Activated CD4-positive, alpha-beta T cell treated with anti-CD3 and anti-CD28 coated beads, Interleukin-2, amount 50 U/mL, for 16 hours (primary cell): ENCODE data around the gene PTPN14.
A peak's percentile ranks its signal among the peaks of the same experiment; 100 is the strongest.
"Not testable (repeated sequence)": the region's sequence is repeated elsewhere in the genome, so short reads cannot be mapped to it uniquely, and the experiment has no call there.

ENCODE experiments used
- DNase-seq: peaks from one replicate; pipeline ENCODE4 v3.0.0-alpha.2; 2020

PTPN14 gene

DNA sequence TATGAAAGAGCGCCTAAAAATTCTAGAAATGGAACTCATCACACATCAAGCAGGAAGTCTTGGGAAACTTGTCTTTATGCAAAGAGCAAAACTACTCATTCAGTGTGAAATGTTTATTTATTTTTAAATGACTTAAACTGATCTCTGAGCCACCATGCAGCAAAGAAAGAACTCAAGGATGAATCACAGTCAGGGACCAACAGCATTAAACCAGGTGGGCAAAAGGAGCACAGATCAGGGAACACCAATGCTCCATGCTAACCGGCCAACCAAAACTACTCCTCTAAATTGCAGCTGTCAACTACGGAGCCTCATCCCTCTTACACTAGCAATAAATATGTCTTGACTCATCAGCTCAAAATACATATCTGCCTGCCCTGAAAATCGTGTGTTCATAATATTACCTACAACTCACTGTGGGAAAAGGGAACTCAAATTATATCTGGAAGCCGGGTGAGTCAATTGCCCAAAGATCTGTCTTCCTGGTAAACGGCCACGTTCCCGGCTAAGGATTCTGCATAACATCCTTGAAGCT, 129.2 kb downstream of the PTPN14 start:
- no peak for DNase-seq

DNA sequence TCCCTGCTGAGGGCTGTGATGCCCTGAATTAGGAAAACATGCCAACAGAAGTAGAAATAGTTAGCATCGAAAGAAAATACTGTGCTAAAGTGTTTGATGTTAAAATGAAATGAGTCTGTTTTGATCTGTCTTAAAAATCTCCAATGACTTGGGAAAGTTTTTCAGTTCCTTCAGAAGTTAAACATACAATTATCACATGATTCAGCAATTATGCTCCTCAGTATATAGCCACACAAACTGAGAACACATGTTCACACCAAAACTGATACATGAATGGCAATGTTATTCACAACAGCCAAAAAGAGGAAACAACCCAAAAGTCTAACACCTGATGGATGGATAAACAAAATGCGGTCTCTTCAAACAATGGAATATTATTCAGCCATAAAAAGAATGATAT, 130.6 kb downstream of the PTPN14 start:
- no peak for DNase-seq

GRCh38 chr1:214420341-214420740, 131.1 kb downstream of the PTPN14 start:
- no peak for DNase-seq

- no peak for DNase-seq
Observed at GRCh38 chr1:214419650-214420049, 131.8 kb downstream of the PTPN14 start.

GRCh38 chr1:214418391-214418790, 133.0 kb downstream of the PTPN14 start:
- DNase-seq, result no peak

DNA sequence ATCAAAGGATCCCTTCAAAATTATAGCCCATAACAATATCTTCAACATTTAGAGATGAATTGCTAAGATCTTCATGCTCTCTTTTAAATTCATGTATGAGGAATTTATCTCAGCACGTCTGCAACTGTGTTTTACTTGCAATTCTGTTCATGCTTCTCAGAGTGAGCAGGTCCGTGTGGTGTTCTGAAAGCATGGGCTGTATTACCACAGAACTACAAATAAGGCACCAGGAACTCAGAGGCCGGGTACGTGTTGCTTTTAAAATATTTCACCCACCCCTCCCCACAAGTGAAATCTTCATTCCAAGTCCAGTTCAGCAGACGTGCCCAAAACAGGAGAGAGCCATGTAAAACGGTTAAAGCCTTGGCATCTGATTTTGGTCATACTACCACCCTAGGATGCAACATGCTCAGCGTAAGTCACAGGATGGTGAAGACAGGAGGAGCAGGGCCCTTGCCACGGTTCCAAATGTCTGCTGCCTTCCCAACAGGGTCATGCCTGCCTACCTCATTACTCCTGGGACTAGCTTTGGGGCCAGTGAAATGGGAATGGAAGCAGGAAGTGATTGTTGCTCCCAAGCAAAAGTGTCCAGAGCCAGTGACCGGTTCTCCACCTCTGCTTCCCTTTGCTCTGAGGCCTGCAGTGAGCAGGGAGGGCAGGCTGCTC, 133.7 kb downstream of the PTPN14 start:
- DNase-seq, result no peak

- DNase-seq, result no peak
Observed at GRCh38 chr1:214416858-214417257, 134.5 kb downstream of the PTPN14 start.

GRCh38 chr1:214416417-214416816, 135.0 kb downstream of the PTPN14 start:
- no peak for DNase-seq

DNA sequence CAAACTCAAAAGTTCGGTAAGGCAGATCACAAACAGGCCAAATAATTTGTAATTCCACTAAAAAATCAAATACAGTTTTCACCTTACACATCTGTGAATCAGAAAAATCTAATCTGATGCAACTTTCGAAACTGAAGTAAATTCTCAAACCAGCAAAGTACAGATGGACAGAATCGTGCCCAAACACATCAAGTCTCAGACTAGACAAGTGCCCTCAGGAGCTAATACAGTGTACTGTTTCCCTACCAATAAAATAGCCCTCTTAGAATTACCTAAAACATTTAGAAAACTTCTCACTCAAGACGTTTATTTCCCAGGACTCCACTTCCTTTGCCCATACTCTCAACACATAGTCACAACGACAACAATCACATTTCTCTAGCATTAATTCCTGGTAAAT, 136.3 kb downstream of the PTPN14 start:
- no peak for DNase-seq

DNA sequence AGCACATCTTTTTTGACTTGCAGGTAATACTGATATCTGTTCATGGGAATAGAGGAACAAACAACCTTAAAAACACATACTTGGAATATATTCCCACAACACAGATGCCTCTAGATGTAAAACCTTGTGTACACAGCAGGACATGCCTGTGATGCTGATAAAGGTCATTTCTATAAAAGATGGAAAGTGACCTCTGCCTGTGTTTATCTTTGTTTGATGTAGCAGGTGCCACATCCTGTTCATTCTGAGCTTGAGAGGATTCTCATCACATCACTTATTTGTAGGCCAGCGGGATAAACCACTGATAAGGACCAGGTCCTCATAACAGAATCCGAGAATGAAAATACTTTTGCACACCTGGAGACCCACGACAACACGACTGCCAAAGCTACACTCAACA, 136.7 kb downstream of the PTPN14 start:
- DNase-seq, result no peak

GRCh38 chr1:214413315-214413714, 138.1 kb downstream of the PTPN14 start:
- DNase-seq, result peak; percentile 17

DNA sequence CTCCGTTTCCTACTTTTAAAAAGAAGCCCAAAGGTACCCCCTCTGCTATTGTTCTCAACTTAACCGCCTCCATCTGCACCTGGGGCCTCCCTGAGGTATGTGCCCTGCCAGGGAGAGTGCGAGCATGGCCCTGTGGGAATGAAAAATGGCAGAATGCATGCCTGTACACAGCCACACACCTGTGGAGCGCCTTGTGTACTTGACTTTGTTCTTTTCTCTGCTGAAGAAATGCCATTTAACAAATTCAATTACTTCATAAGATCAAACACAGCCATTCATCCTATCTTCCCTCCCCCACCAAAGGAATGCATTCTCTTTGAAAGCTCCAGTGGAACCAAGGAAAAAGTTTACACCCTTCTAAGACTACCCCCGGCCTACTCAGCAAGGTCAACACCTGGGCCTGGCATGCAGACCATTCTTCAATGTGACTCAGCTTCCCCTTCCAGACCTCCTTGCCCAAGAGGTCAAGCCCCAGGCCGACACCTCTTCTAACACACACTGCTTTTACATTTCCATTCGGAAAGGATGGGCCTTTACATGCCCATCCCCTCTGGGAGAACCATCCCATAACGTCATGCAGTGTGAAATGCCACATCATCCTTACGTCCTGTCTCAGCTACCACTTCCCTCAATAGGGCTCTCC, 146.7 kb downstream of the PTPN14 start:
- DNase-seq, result no peak

DNA sequence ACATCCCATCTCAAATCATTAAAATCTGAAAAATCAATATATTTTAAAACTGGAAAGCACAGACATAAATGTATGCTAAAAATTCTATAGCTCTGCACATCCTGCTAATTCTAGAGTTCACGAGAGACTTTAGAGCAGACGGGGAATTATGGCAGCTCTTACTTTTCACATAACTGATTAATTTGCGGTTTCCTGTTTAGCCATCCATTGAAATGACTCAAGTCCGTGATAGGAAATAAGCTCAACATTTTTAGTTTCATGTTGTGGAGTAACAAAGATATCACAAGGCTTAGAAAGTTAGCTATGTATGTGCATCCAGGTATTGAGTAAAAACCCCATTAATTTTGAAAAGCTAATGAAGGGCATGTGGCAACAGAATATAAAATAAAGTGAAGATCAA, 147.2 kb downstream of the PTPN14 start:
- peak; percentile 60 for DNase-seq

DNA sequence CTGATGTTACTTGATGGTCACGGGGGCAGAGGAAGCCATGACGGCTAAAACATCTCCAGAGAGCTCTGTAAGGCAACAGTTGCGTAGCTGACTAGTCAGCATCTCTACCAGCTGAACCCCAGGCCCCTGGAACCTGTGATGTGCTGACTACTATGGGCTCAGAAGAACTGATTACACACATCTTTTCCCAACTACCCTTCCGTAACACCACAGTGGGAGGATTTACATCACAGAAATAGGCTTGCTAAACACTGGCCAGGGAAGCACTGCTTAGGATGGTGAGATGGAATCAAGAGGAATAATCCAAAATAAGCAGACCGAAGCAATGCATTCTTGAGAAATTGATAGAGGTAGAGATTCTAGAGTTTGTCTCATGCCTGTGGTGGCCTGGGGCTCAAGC, 148.0 kb downstream of the PTPN14 start:
- DNase-seq, result no peak

DNA sequence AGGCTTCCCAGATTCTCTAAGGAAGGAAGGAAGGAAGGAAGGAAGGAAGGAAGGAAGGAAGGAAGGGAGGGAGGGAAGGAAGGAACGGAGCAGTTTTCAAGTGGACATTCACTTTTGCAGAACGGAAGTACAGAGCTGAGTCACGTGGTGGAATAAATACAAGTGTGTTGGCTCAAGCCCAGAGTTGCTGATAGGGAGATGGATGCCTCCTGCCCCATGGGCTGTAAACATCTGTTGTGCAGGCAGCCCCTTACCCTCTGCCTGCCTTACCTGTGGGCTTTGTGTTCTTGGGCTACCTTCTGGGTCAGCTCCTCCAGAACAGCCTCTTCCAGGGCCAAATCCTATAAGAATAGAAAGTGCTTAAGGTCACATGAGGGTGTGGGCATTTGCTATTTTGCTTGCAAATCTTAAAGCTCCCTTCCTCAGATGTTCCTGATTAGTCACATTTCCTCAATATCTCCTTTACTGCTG, 148.8 kb downstream of the PTPN14 start:
- DNase-seq, result no peak

DNA sequence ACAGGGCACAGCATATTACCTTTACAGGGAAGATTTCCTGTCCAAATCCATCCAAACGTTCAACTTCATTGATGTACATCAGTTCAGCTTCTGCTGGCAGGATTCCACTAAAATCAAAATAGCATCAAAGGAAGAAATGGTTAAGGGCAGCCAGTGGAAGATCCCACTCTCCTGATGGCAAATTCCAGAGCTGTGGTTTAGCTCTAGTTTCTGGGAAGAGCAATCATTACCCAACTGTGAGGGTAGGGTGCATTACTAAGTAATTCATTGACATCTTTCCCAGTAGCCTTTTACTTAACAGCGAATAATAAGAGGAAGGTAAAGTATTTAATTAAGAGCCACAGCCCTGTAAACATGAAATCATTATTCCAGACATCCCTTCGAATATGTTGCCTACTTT, 149.7 kb downstream of the PTPN14 start:
- no peak for DNase-seq

- DNase-seq, result no peak
Observed at GRCh38 chr1:214400131-214400530, 151.3 kb downstream of the PTPN14 start.

GRCh38 chr1:214398490-214398889, 152.9 kb downstream of the PTPN14 start:
- DNase-seq, result no peak

DNA sequence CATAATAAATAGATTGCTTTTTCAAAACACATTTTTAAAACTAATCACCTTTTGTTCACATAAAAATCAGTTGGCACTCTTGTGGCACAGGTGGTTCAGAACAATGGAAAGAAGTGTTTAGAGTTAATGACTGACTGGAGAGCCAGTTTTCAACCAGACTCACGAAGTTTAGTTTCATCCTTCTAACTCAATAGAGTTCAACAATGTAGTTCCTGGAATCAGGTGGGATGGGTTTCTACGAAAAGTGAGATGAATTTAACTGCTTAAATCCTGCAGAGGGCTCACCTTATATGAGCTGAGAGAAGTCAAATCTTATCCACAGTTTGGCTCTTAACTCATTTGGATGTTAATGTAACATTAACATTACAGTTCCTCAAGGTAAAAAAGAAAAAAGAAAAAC, 153.9 kb downstream of the PTPN14 start:
- peak; percentile 37 for DNase-seq

- DNase-seq, result no peak
Observed at GRCh38 chr1:214396330-214396729, 155.1 kb downstream of the PTPN14 start.

DNA sequence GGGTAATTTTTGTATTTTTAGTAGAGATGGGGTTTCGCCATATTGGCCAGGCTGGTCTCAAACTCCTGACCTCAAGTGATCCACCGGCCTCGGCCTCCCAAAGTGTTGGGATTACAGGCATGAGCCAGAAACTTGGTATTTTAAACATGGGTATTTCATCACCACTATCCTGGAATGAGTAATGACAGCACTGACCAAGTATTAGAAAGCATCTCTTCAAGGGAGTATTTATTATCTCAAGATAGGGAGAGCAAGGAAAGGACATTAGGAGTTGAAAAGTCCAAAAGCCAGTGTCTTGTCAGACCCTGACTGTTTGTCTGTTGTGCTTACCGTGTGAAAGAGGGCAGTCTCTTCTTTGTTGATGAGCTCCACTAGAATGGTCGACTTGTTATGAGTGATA, 156.8 kb downstream of the PTPN14 start:
- DNase-seq, result not testable (repeated sequence)

DNA sequence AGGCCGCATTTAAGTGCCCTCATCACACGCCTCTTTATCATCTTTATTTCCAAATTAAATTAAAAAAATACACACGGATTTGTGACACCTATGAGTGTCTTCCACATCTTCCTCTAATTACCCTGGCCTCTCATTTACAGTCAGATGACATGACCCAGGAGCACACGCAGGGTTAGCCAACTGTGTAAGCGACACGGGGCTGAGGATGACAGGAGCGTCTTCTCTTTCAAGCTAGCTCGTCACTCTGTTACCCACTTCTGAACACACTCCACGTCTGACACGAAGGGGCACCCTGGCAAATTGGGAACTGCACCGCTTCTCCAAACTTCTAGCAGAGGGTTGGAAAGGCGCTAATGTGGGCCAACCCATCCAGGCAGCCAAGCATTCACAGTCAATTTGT, 158.3 kb downstream of the PTPN14 start:
- DNase-seq, result no peak

- no peak for DNase-seq
Observed at GRCh38 chr1:214391873-214392645, 159.3 kb downstream of the PTPN14 start.

GRCh38 chr1:214389734-214390133, 161.7 kb downstream of the PTPN14 start:
- DNase-seq, result peak; percentile 14
